T-helper 2 cell treated with Interferon-gamma antibody and Interleukin-4, amounts not matched to agents 100 ng/mL and 5 ng/mL, for 36 hours (primary cell): ENCODE results near the gene HOXA11. TPM values are rescaled to one million over a fixed set of nuclear protein-coding genes. Genes with fewer than 3 reads are reported as not detected.

Experiments
- intact Hi-C: fragments of 100-400 bp; cut with micrococcal nuclease; formaldehyde crosslinking; loops from one replicate; pipeline ENCODE4 v1.15.1; 2023
- total RNA-seq: library from RNA; stranded (reverse); gene quantifications from 2 replicates; pipeline ENCODE4 v1.2.3, GENCODE V29; 2022

HOXA11 gene
- total RNA-seq, 1 donor from 2014 or later: not detected

DNA sequence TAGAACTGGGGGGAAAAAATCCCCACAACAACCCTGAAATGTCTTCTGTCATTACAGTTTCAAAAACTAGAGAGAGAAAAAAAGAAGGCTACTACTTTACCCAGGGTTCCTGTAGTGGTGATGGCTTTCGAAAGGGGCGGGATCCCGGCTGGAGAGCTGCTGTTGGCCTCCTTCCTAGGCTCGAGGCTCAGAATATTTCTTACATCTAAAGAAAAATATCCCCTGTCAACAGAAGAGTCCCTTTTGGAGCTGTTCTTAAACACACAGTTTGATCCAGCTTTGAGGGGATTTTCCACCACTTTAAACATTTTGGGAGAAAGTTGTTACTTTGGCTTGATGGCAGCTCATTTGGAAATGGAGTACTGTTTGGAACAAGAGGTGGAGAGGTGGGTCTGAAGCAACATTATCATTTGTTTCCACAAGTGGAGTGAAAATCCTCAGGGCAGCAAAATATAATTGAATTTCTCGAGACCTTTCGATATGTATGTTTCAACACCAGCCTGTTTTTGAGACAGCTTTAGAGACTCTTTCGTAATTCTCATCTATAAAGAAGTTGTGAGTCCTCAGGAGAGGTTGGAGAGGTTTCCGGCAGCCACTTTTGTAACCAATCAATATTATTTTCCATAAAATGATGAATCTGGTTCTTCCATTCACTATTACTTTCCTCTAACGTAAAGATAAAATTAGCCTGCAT, 9.8 kb upstream of the HOXA11 start:
- intact Hi-C loops: loop anchor here (1.0 to 5.0 kb wide), 5 partner anchors 9 to 902 kb away; partner anchors contain the start of gene EVX1

DNA sequence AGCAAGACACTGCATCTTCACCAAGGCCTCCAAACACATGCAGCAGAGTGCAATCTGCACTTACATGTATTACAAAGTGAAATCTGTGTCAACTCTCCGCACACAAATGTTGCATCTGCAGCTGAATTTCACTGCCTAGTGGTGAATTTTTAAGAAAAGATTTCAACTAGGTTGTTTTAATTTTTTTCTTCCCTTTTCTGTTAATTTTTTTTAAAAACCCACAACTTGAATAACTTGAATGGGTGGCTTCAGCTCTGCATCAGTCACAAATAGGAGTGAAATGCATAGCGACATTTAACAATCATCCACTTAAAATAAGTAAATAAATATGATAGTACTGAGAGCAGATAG, 8.9 kb upstream of the HOXA11 start:
- intact Hi-C loops: loop anchor here (1.0 kb wide), 1 partner anchor 8 kb away; no protein-coding TSS in a partner anchor

DNA sequence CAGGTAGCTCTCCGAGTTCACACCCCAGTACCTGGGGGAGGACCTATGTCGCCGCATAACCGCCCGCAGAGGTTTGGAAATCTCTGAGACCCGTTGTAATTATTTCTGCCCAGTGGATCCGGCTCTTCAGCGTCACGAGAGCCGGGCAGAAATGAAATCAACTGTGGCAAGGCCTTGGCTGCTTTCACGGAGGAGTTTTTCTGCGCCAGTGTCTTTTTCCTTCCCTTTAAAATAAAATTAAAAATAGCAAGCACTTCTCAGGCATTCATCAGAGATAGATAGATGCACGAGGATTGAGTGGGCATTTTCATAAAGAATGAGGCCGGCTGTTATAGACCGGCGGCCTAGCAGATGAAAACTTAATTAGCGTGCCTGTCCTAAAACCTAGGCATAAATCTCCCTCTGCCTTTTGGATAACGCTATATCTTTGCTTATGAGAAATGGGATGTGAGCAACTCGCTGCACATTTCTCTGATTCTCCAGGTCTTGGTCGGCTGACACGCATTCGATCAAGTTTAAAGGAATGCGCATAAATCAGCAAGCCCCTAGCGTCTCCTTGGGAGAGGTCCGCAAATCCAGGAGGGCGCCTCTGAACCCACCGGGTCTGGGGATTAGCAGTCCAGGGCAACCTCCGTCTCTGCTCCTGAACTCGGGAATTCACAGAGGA, 8.4 kb upstream of the HOXA11 start:
- intact Hi-C loops: loop anchor here (1.0 kb wide), 1 partner anchor 7 kb away; no protein-coding TSS in a partner anchor

DNA sequence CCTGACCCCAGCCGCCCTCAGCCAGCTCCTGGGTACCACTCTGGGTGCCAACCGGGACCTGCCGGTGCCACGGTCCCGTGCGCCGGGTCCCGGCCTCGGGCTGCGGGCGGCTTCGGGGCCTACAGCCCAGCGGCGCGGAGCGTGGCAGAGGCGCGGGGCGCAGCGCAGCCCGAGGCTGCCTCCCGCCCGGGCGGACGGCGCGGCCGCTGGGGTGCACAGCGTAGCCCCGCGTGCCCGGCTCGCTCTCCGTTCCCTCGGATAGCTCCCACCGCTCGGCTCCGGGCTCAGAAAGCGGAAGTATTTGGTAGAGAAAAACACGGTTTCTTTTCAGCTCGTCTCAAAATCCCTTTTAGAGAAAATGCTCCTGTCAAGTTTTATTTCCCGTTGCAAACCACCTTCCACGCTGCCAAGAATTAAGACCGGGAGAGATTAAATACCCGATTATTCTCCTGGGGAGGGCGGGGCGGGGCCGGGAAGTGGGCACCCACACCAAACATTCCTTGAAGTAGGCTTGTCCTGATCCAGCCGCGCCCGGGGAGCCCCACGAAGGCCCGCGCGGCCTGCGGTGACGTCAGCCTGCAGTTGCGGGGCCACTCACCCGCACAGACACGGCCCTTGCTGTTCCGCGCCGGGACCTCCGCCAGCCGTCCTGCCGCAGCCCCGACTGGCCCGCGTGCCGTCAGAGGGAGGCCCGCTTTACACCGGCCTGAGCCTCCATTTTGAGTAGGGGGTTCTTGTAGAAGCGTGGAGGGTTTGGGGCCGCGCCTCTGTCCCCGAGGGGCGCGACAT, 7.7 kb upstream of the HOXA11 start:
- intact Hi-C loops: no loop called here

DNA sequence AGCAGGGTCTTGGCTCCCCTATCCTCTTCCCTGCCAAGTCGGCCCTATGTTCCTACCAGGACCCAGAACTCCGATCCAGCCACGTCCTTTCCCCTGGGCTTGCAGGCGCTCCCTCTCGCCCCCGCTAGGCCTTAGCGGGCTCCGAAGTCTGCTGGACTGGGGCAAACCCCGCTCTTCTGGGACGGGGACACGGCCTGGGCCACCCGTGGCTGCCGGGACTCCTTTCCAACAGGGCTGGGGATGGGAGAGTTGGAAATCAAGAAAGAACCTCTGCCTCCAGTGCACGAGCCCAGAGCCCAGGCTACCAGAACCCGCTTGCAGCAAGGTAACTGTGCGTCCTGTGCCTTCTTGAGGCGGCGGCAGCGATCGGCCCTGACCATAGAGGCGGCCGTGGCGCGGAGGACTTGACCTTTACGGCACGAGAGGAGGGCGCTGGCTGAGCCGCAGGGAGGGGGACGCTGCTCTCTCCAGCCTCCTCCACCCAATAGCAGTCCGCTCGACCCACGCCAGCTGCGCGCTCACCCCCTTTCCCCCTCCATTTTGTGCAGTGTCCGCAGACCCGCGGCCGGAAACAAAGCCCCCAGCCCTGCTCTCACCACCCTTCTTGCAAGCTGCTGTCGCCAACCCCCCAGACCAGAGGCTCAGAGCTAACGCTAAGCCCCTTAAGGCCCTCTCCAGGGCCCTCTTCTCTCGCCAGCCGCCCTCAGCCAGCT, 7.0 kb upstream of the HOXA11 start:
- intact Hi-C loops: no loop called here

DNA sequence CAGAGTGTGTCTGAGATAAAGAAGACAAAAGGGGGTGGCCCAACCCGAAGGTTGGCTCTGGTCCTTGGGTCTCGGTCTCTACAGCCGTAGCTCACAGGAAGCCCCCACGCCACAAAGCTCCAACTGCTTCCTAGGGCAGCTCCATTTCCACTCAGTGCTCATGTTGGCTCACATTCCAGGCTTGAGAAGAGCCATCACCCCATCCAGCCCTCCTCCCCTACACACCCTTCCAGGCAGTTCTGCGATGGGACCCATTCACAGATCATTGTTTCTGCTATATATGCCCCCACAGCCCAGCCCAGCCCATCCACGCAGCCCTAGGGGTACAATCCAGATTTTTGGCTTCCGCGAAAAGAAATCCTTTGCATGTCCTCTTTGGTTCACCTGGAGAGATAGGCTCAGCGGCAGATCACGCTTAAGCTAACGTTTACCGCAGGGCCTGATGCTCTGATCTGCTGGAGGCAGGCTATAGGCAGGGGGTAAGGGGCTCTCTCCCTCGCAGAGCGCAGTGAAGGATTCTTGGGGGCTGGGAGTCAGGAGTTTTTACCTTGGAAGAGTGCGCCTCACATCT, 6.2 kb upstream of the HOXA11 start:
- intact Hi-C loops: no loop called here

DNA sequence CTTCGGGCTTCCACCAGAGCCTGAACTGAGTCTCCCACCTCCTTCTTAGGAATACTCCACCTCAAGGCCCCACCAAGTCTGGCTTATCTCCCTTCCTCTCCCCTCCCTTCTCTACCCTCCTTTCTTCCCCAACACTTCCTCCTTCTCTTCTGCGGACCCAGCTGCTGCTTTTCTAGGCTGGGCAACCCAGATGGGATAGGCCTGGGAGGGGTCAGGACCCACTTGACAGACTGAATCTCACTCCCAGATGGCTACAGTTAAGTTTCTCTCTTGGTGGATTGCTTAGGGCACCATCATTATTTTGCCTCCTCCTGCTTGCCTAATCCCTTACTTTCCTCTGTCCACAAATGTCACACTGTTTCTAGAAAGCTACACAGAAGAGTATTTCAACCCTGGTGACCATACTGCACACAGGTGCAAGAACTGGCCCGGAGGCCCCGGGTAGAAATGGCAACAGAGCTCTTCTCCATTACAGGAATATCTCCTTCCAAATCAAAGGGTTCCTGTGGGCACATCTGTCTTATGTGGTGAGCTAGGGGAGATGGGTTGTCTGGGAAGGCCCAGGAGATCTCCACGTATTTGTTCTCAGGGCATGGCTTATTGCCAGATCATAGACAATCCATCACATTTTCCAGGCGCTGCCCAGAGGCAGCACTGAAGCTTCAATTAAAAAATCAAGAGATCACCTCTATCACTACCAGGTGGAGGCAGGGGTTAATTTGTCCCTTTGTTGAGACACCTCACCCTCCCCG, 5.1 kb upstream of the HOXA11 start:
- intact Hi-C loops: no loop called here

DNA sequence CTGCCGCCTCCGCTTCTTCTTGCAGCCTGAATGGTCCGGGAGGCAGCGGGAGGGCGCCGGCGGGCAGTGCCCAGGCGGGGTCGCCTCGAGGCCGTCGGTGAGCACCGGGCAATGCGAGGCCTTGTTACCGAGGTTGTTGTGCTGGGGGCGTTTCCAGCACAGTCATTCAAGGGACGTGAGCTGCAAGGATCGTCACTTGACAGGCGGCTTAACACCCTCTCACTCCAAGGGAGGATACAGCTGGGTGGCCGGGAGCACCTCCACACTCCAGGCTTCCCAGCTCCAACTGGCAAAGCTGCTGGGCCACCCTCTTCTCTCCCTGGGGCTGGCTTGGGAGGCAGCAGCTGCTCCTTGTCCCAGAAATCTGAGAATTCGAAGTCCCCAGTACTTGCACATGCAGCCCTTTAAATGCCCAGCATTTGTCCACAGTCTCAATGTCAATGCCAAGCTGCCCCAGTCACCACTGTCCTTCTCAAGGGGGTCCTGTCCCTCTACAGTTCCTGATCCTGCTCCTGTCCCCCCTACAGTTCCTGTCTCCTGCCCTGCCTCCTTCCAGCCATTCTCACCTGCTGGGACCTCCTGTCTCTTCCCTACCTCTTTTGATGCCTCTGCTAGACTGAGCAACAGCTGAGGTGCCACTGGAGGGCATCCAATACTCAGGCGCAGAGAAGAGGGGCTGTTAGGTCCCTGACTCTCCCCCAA, 4.4 kb upstream of the HOXA11 start:
- intact Hi-C loops: no loop called here

DNA sequence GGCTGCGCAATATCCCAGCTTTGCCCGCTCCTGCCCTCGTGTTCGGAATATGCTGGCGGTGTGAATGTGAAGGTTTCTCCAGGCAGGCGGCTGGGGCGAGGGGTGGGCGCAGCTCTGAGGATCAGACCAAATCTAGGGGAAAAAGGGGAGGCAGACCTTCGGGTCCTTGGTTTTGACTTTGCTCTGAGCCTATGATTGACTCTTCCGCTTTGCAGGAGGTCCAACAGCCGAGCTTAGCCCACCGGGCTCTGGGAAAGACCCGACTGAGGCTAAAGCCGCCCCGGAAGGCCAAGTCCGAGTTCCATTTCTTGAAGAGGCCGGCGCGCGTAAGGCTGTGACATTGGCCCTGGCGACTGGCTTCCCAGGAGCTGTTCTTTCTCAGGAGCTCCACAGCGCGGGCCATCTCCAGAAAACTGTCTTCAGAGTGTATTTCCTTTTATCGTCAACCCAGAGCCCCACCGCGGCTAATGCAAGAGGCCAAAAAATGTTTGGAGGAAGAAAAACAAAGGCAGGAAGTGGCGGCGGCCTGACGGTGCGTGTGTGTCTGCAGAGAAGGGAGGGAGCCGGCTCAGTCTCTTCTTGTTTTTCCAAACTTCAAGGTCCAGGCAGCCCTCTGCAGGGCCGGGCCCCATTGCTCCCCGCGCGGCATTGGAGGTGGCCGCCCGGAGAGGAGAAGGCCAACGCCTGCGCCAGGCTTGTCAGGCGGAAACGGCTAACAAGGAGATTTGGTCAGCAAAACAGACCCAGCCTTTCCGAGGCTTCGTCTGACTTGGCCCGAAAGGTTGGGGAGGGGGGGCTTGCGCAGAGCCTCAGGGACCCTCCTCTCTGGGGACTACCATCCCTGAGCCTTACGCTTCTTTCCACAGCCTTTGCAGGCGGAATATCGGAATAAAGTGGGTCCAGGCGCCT, 3.6 kb upstream of the HOXA11 start:
- intact Hi-C loops: no loop called here

DNA sequence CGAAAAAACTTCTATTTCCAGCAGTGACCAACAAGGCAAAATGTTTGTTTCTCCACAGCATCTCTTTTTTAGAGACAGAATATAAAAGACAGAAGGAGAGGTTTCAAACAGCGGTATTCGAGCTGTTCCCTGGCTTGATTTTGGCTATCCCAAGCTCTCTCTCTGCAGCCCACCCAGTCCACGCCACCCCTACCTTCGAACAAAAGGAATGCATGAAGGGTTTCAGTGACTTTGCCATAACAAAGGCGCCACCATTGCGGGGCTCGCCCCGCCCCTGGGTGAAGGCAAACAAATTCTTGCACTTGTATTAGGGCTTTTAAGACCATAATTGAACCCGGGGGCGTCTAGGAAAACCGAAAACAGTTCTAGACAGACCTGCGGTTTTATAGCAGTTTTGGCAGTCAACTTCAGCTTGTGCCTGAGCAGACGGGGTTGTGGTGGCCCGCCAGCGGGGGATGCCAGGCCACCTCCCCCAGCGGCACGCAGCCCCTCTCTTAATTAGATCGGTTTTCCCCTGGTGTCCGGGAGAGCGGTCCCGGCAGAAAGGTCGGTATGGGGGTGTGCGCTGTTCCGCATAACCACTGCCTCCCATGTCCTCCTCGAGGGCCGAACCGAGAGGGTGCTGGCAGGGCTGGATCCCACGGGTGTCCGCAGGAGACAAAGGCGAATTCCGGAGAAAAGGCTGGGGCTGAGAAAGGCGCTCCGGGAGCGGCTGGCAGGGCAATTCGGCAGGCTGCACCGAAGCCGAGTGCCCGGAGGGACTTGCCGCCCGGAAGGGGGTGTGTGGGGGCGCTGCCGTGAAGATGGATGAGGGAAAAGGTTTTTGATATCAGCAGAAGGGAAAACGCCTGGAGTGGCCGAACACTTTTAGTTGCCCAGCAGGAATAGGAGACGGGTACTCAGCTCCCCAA, 2.7 kb upstream of the HOXA11 start:
- intact Hi-C loops: no loop called here

DNA sequence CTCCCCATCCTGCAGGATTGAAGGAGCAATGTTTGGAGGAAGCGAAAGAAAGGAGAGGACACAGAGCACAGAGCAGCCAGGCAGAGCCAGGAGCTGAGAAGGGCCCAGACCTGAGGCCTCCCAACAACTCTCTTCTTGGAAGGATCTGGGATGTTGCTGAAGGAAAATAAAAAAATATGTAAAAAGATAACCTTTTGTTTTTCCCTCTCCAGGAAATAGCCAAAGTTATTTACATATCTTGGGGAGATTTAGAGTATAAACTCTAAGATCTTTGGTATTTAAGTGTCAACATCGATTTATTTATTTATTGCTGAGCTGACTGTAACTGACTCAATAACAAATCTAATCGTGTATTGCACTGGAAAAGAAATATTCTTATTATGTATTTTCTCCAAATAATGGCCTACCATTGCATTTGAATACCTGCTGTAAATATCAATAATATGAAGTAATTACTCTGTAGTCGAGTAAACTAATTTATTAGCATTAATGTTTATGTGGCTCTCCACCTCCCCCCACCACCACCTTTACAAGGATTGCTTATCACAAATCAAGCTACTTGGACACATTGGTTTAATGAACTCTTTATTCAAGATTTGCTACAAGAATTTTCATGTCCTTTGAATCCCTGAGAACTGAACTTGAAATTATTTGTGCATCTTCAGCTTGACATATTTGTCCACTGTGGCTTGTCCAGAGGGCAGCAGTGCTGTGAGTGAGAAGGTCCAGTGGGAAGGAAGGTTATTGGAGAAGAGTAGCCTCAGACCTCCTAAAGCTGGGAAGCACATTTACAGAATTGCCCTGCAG, 1.8 kb upstream of the HOXA11 start:
- intact Hi-C loops: loop anchor here (1.0 kb wide), 1 partner anchor 7 kb away; no protein-coding TSS in a partner anchor

DNA sequence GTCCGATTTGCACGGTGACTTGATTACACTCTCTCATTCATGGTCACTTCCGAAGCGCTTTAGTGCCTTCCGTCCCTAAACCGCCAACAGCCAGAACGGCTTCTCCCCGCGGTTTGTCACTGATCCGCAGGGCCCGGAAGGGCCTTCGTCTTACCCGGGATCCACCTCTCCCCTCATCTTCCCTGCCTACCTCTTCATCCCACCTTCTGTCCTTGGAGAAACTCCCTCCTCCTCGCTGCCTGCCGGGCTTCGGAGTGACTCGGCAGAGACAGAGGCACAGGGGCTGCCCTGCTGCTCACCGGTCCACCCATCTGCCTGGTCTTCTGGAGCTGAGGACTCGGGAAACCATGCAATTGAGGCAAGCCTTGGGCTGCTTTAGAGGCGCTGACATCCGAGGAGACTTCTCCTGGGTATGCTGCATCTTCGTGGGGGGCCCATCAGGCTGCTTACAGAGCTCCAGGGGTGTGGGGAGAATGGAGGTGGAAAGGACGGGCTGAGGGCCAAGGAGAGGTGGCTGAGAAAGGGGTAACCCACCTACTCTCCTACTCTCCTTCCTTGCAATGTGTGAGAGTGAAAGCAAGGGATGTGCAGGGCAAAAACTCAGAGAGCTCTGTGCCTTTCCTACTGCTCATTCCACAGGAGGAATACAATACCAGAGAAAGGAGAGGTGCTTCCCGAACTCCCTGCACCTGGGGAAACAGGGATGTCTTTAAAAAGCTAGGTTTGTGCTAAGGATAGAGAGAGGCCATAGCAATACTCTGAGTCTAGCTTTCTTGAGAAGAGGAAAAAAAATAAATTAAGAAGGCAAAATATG, 1.0 kb upstream of the HOXA11 start:
- intact Hi-C loops: loop anchor here (1.0 to 2.0 kb wide), 4 partner anchors 8 to 29 kb away; partner anchors contain the start of gene HOXA7

DNA sequence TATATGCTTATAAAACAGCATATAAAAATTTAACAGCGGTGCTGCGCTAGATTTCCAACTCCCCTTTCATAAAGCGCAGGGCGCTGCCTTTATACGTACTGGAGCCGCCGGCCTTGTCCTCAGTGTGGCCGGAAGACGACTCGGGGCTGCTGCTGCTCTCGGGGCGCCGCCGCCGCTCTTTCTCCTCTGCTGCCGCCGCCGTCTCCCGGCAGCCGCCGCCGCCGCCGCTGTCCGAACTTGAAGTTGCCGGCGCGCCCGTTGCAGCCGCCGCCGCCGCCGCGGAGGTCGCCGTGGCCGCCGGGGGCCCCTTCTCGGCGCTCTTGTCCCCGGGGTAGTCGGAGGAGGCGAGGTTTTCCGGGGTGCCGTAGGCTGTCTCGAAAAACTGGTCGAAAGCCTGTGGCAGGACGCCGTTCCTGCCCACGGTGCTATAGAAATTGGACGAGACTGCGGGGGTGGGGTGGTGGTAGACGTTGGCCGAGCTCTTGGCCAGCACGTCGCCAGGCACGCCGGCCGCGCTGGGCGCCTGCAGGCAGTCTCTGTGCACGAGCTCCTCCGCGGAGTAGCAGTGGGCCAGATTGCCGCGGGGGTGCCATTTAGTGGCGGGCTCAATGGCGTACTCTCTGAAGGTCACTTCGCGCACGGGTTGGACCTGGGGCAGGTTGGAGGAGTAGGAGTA, 557 bp downstream of the HOXA11 start:
- intact Hi-C loops: loop anchor here (2.0 kb wide), 3 partner anchors 16 to 28 kb away; partner anchors contain the start of gene HOXA7

DNA sequence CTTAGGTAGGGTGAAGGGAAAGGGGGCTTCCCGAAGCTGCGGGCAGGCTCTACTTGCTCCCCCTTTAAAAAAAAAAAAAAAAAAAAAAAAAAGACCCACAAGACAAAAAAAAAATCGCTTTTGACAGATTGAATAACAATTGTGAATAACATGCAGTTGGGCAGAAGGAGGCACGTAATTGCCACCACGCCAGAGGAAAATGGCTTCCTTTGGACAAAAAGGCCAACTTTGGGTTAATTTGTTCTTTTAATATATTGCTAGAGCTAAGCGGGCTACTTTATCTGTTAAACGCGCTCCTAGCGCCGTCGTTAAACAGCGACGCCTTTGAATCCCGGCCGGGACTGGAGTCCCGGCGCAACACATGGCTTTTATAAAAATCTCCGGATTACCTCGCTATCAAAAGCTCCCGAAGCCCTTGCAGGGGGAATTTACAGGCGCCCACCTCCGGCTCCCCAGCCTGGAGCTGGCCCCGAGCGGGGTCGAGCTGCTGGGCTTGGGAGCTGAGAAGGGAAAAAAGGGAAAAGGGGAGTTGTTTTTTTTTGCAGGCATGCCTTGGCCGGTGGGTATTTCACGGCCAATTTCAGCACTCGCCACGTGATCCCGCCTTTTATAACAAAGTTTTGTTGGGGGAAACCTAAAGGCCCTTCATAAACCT, 1.2 kb downstream of the HOXA11 start:
- intact Hi-C loops: loop anchor here (2.0 kb wide), 3 partner anchors 15 to 27 kb away; partner anchors contain the start of gene HOXA7
